Measurements from ENCODE around the gene DGUOK.
A peak's percentile ranks its signal among the peaks of the same experiment; 100 is the strongest.

Gene DGUOK

GRCh38 chr2:73993778-73994177 lies 67.1 kb downstream of the DGUOK start:
- DNase-seq (ENCODE audit: low read depth in 2 of 2, low spot score in 1 of 2), result no peak

- DNase-seq (ENCODE audit: low read depth in 2 of 2, low spot score in 1 of 2), result no peak
Observed at GRCh38 chr2:73994178-73994831, 67.6 kb downstream of the DGUOK start.

GRCh38 chr2:73995810-73996209 lies 69.1 kb downstream of the DGUOK start:
- no peak for DNase-seq (ENCODE audit: low read depth in 2 of 2, low spot score in 1 of 2)

- no peak for DNase-seq (ENCODE audit: low read depth in 2 of 2, low spot score in 1 of 2)
Observed at GRCh38 chr2:73997813-73998212, 71.1 kb downstream of the DGUOK start.

GRCh38 chr2:73998451-73998850 lies 71.8 kb downstream of the DGUOK start:
- DNase-seq (ENCODE audit: low read depth in 2 of 2, low spot score in 1 of 2), result no peak

GRCh38 chr2:73998933-73999332 lies 72.3 kb downstream of the DGUOK start:
- DNase-seq (ENCODE audit: low read depth in 2 of 2, low spot score in 1 of 2), result no peak

GRCh38 chr2:73999881-74000597 lies 73.4 kb downstream of the DGUOK start:
- DNase-seq (ENCODE audit: low read depth in 2 of 2, low spot score in 1 of 2), result no peak

GRCh38 chr2:74000666-74001065 lies 74.0 kb downstream of the DGUOK start:
- no peak for DNase-seq (ENCODE audit: low read depth in 2 of 2, low spot score in 1 of 2)

- DNase-seq (ENCODE audit: low read depth in 2 of 2, low spot score in 1 of 2), result no peak
Observed at GRCh38 chr2:74001121-74001520, 74.4 kb downstream of the DGUOK start.

GRCh38 chr2:74001781-74002504 lies 75.3 kb downstream of the DGUOK start:
- DNase-seq (ENCODE audit: low read depth in 2 of 2, low spot score in 1 of 2), result no peak

- DNase-seq (ENCODE audit: low read depth in 2 of 2, low spot score in 1 of 2), result peak in 1 of 2 donors; percentile 45
Observed at GRCh38 chr2:74002505-74003421, 76.1 kb downstream of the DGUOK start.

GRCh38 chr2:74003494-74004211 lies 77.0 kb downstream of the DGUOK start:
- no peak for DNase-seq (ENCODE audit: low read depth in 2 of 2, low spot score in 1 of 2)

- DNase-seq (ENCODE audit: low read depth in 2 of 2, low spot score in 1 of 2), result no peak
Observed at GRCh38 chr2:74004212-74005182, 77.8 kb downstream of the DGUOK start.

- DNase-seq (ENCODE audit: low read depth in 2 of 2, low spot score in 1 of 2), result no peak
Observed at GRCh38 chr2:74005786-74006185, 79.1 kb downstream of the DGUOK start.

- no peak for DNase-seq (ENCODE audit: low read depth in 2 of 2, low spot score in 1 of 2)
Observed at GRCh38 chr2:74006459-74006858, 79.8 kb downstream of the DGUOK start.

- DNase-seq (ENCODE audit: low read depth in 2 of 2, low spot score in 1 of 2), result no peak
Observed at GRCh38 chr2:74007121-74007520, 80.4 kb downstream of the DGUOK start.

- no peak for DNase-seq (ENCODE audit: low read depth in 2 of 2, low spot score in 1 of 2)
Observed at GRCh38 chr2:74007711-74008110, 81.0 kb downstream of the DGUOK start.
